ENCODE data around the gene ARID3A. TPM values are rescaled to one million over a fixed set of nuclear protein-coding genes. Genes with fewer than 3 reads are reported as not detected.

Gene ARID3A
- total and polyA plus RNA-seq, 7 donors = 2.3 to 6.7 (median 4.2) TPM

GRCh38 chr19:936175-936546 is 10.3 kb downstream of the ARID3A start:
- no peak for TF ChIP-seq CTCF (IDR thresholded peaks at IDR 0.05)
- Histone ChIP-seq H3K4me3 (no peak overlapping the region), H3K36me3 (ENCODE audit: insufficient read depth in 1 of 2, low read depth in 1 of 2) (no peaks in the 10 kb centered on the region), H3K27ac (no peak overlapping the region), H3K27me3 (ENCODE audit: insufficient read depth in 3 of 3, low read length in 2 of 3) (no peaks in the 10 kb centered on the region), H3K4me1 (peaks cover 34% of the 10 kb centered on the region), H3K9me3 (no peaks in the 10 kb centered on the region)
- intact Hi-C loops (cut with DNase I) = no loop called here
- DNase-seq = no peak
- ATAC-seq = no peak
- 95 to 98% (median 97%) methylated on average over 10 of the region's 10 CpGs for WGBS, 3 donors

- peaks cover 37% of the 10 kb centered on the region for H3K4me1 ChIP-seq
- no peak overlapping the region for H3K27ac ChIP-seq
- DNase-seq (no peak), ATAC-seq (no peak)
- intact Hi-C loops (cut with DNase I) = no loop called here
- no peaks in the 10 kb centered on the region for H3K9me3 ChIP-seq
- peaks cover 0 to 1% (median 0%) of the 10 kb centered on the region in 3 donors for H3K27me3 ChIP-seq (ENCODE audit: insufficient read depth in 3 of 3, low read length in 2 of 3)
- H3K36me3 ChIP-seq (ENCODE audit: insufficient read depth in 1 of 2, low read depth in 1 of 2) = no peaks in the 10 kb centered on the region
- 92 to 95% (median 94%) methylated on average over 16 of the region's 16 CpGs for WGBS, 3 donors
- no peak for TF ChIP-seq CTCF (IDR thresholded peaks at IDR 0.05)
- H3K4me3 ChIP-seq = no peak overlapping the region
Observed at GRCh38 chr19:937259-937694, 11.4 kb downstream of the ARID3A start.

- no peak for TF ChIP-seq CTCF (IDR thresholded peaks at IDR 0.05)
- Histone ChIP-seq H3K9me3 (no peaks in the 10 kb centered on the region), H3K4me1 (peaks cover 31% of the 10 kb centered on the region), H3K27ac (no peak overlapping the region), H3K27me3 (ENCODE audit: insufficient read depth in 3 of 3, low read length in 2 of 3) (peaks cover 0 to 1% (median 0%) of the 10 kb centered on the region in 3 donors), H3K36me3 (ENCODE audit: insufficient read depth in 1 of 2, low read depth in 1 of 2) (no peaks in the 10 kb centered on the region), H3K4me3 (no peak overlapping the region)
- no peak for DNase-seq
- intact Hi-C loops (cut with DNase I) = no loop called here
- ATAC-seq = no peak
- 81 to 85% (median 82%) methylated on average over 23 of the region's 23 CpGs for WGBS, 3 donors
Observed at GRCh38 chr19:938233-938923, 12.5 kb downstream of the ARID3A start.

GRCh38 chr19:939439-939838 is 13.6 kb downstream of the ARID3A start:
- Histone ChIP-seq H3K36me3 (ENCODE audit: insufficient read depth in 1 of 2, low read depth in 1 of 2) (no peaks in the 10 kb centered on the region), H3K9me3 (no peaks in the 10 kb centered on the region), H3K27me3 (ENCODE audit: insufficient read depth in 3 of 3, low read length in 2 of 3) (peaks cover 0 to 1% (median 0%) of the 10 kb centered on the region in 3 donors), H3K4me3 (no peak overlapping the region), H3K27ac (no peak overlapping the region), H3K4me1 (peaks cover 21% of the 10 kb centered on the region)
- DNase-seq = no peak
- ATAC-seq = no peak
- WGBS, 3 donors = 90 to 92% (median 91%) methylated on average over 22 of the region's 22 CpGs
- no peak for TF ChIP-seq CTCF (IDR thresholded peaks at IDR 0.05)
- intact Hi-C loops (cut with DNase I) = no loop called here

- no peak for ATAC-seq
- H3K4me1 ChIP-seq = peaks cover 16% of the 10 kb centered on the region
- H3K9me3 ChIP-seq = no peaks in the 10 kb centered on the region
- whole genome bisulfite sequencing, 3 donors = 93 to 98% (median 97%) methylated on average over 7 of the region's 7 CpGs
- no peaks in the 10 kb centered on the region for H3K36me3 ChIP-seq (ENCODE audit: insufficient read depth in 1 of 2, low read depth in 1 of 2)
- intact Hi-C loops (cut with DNase I) = no loop called here
- H3K27me3 ChIP-seq (ENCODE audit: insufficient read depth in 3 of 3, low read length in 2 of 3) = peaks cover 0 to 1% (median 0%) of the 10 kb centered on the region in 3 donors
- TF ChIP-seq CTCF (IDR thresholded peaks at IDR 0.05) = no peak
- H3K4me3 ChIP-seq = no peak overlapping the region
- DNase-seq = no peak
- H3K27ac ChIP-seq = no peak overlapping the region
Observed at GRCh38 chr19:939922-940321, 14.1 kb downstream of the ARID3A start.
